MCF 10A (cell line): ENCODE data around the gene BTBD2. TPM values are rescaled to one million over a fixed set of nuclear protein-coding genes. Genes with fewer than 3 reads are reported as not detected.

Experiments used
- BruUV-seq: library from RNA; stranded (reverse); fragments of 400-500 nt; replicated peaks from 2 replicates; lab custom pipeline; 2021; lab: Mats Ljungman, UMichigan
- CTCF ChIA-PET: fragments of 300-600 bp; sonication (Branson Sonifier 250); formaldehyde crosslinking; extraction: SDS; loops from one replicate; lab custom pipeline; 2021; ENCODE audit warnings: antibody characterized with exemption, inconsistent platforms; lab: Yijun Ruan, JAX
- POLR2A ChIA-PET: fragments of 300-600, 350-650 bp; sonication (Branson Sonifier 250); formaldehyde crosslinking; extraction: SDS; loops from one replicate; lab custom pipeline; 2020; ENCODE audit warnings: antibody characterized with exemption, inconsistent platforms; lab: Yijun Ruan, JAX
- DNase-seq: peaks from one replicate; pipeline ENCODE4 v3.0.0-alpha.2; 2018; ENCODE audit not compliant: unreplicated experiment
- H3K27ac Mint-ChIP-seq: one replicate; pipeline ENCODE4 v1.8.0; 2022; ENCODE audit warnings: mild to moderate bottlenecking, low read depth, mixed read lengths; ENCODE audit not compliant: unreplicated experiment
- H3K27me3 Mint-ChIP-seq: one replicate; pipeline ENCODE4 v1.8.0; 2022; ENCODE audit warnings: mixed read lengths; ENCODE audit not compliant: insufficient read depth, unreplicated experiment
- H3K36me3 Mint-ChIP-seq: one replicate; pipeline ENCODE4 v1.8.0; 2022; ENCODE audit warnings: mild to moderate bottlenecking, moderate library complexity, mixed read lengths; ENCODE audit not compliant: insufficient read depth, unreplicated experiment
- H3K4me1 Mint-ChIP-seq: one replicate; pipeline ENCODE4 v1.8.0; 2022; ENCODE audit warnings: mixed read lengths; ENCODE audit not compliant: insufficient read depth, unreplicated experiment
- H3K4me3 Mint-ChIP-seq: one replicate; pipeline ENCODE4 v1.8.0; 2022; ENCODE audit warnings: mild to moderate bottlenecking, moderate library complexity, mixed read lengths; ENCODE audit not compliant: unreplicated experiment
- H3K9me3 Mint-ChIP-seq: one replicate; pipeline ENCODE4 v1.8.0; 2022; ENCODE audit warnings: mixed read lengths; ENCODE audit not compliant: unreplicated experiment
- intact Hi-C: fragments of 100-400 bp; cut with micrococcal nuclease; formaldehyde crosslinking; loops from 2 replicates; pipeline ENCODE4 v1.14.1; 2022
- total RNA-seq: library from RNA; stranded (reverse); gene quantifications from 2 replicates; pipeline ENCODE4 v1.2.3, GENCODE V29; 2022
- TF ChIP-seq, protein P1 (sequence below): fragments of 200-600 bp; IDR thresholded peaks from one replicate; pipeline ENCODE4 v1.8.0; 2022; ENCODE audit warnings: antibody characterized with exemption, mild to moderate bottlenecking; ENCODE audit not compliant: unreplicated experiment

The BTBD2 gene
- total RNA-seq, 1 experiment from 2014 or later = 53.1 TPM

DNA sequence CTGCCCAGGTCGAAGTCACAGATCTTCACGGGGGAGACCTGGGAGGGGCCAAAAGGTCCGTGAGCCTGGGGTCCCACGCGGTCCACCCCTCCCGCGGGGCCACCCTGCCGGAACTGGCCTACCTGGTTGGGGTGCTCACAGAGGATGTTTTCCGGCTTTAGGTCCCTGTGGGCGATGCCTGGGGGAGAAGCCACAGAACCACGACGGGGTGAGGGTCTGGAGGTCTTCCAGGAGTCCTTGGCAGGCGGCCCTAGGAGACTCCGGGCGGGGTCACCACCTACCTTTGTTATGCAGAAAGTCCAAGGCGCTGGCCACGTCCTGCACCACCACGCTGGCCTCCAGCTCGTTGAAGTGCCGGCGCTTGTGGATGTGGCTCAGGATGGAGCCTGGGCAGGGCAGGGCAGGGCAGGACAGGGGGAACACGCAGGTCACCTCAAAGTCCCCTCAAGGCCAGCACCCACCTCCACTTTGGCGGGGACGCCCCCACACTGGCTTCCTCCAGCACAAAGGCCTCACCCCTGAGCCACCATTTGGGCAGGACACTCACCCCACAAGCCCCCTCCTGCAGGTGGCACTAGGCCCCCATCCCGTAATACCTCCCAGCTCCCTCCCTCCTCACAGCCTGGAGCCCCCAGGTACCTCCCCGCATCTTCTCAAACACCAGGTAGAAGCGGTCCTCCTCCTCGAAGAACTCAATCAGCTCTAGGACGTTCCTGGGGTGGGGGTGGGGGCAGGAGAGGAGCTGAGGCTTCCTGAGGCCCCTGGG lies 27.2 kb upstream of the BTBD2 start:
- no TSS peak for BruUV-seq
- TF ChIP-seq, protein P1, sequence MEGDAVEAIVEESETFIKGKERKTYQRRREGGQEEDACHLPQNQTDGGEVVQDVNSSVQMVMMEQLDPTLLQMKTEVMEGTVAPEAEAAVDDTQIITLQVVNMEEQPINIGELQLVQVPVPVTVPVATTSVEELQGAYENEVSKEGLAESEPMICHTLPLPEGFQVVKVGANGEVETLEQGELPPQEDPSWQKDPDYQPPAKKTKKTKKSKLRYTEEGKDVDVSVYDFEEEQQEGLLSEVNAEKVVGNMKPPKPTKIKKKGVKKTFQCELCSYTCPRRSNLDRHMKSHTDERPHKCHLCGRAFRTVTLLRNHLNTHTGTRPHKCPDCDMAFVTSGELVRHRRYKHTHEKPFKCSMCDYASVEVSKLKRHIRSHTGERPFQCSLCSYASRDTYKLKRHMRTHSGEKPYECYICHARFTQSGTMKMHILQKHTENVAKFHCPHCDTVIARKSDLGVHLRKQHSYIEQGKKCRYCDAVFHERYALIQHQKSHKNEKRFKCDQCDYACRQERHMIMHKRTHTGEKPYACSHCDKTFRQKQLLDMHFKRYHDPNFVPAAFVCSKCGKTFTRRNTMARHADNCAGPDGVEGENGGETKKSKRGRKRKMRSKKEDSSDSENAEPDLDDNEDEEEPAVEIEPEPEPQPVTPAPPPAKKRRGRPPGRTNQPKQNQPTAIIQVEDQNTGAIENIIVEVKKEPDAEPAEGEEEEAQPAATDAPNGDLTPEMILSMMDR = no peak
- H3K9me3 Mint-ChIP-seq = no peaks in the 10 kb centered on the region
- CTCF ChIA-PET = interaction anchor here (0.6 to 1.8 kb wide), 6 partner anchors 11 to 478 kb away, joined by 3 to 6 read pairs (median 5); no protein-coding TSS in a partner anchor
- intact Hi-C loops = loop anchor here (2.0 kb wide), 1 partner anchor 24 kb away; no protein-coding TSS in a partner anchor
- peaks cover 60% of the 10 kb centered on the region for H3K36me3 Mint-ChIP-seq
- peak overlapping the region; percentile 31 for H3K27ac Mint-ChIP-seq
- peak overlapping the region; percentile 56 for H3K4me3 Mint-ChIP-seq
- H3K4me1 Mint-ChIP-seq = peaks cover 14% of the 10 kb centered on the region
- no peaks in the 10 kb centered on the region for H3K27me3 Mint-ChIP-seq
- DNase-seq = peak; percentile 67
- POLR2A ChIA-PET = interaction anchor here (0.5 to 4.4 kb wide), 14 partner anchors 10 to 1177 kb away, joined by 3 to 87 read pairs (median 4); partner anchors contain the start of gene MKNK2

DNA sequence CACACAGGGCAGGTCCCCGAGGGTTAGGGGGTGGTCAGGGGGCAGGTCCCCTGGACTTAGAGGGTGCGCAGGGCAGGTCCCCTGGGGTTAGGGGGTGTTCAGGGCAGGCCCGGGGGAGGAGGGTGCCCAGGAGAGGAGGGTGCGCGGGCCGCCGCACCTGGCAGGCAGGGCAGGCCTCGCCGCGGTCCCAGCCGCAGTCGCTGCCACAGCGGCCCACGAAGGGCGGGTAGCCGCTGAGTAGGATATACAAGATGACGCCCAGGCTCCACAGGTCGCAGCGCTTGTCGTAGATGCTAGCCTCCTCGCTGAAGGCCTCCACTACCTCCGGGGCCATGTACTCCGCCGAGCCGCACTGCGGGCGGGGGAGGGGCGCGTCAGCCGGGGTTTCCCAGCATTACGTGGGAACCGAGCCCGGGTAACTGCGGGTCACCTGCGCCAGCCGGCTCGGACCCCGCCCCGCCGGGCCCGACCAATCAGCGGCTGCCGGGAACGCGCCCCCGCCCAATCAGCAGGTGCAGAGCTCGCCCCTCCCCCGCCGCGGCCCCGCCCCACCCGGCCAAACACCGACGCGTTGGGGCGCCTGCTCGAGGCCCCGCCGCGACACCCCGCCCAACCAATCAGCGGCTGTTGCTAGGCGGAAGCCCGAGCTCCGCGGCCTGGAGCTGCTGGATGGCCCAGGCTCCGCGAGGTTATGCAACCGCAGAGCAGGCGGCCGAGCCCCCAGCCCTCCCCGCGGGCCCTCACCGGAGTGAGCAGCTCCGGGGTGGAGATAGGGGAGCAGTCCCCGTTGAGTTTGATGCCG lies 26.4 kb upstream of the BTBD2 start:
- no TSS peak for BruUV-seq
- DNase-seq = peak; percentile 97
- Mint-ChIP-seq H3K27me3 (no peaks in the 10 kb centered on the region), H3K36me3 (peaks cover 62% of the 10 kb centered on the region), H3K27ac (peak overlapping the region; percentile 35), H3K4me3 (peak overlapping the region; percentile 60), H3K4me1 (peaks cover 8% of the 10 kb centered on the region), H3K9me3 (no peaks in the 10 kb centered on the region)
- intact Hi-C loops = loop anchor here (2.0 kb wide), 1 partner anchor 23 kb away; no protein-coding TSS in a partner anchor
- ChIA-PET POLR2A (interaction anchor here (0.5 to 4.4 kb wide), 14 partner anchors 9 to 1176 kb away, joined by 3 to 87 read pairs (median 4); partner anchors contain the start of gene MKNK2), CTCF (interaction anchor here (1.2 to 1.8 kb wide), 2 partner anchors 9 to 10 kb away, joined by 4 to 6 read pairs; no protein-coding TSS in a partner anchor)
- TF ChIP-seq, protein P1 = no peak

DNA sequence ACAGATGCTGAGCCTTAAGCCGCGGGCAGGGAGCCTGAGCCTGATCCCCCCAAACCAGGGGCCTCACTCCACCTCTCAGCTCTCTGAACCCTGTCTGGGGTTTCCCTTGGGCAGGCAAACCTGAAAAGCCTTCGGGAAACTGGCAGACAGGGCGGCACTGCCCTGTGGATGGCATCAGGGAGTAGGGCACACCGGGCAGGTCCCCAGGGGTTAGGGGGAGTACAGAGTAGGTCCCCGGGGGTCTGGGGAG lies 25.8 kb upstream of the BTBD2 start:
- ChIA-PET POLR2A (interaction anchor here (0.9 to 4.4 kb wide), 5 partner anchors 8 to 46 kb away, joined by 3 to 87 read pairs (median 16); partner anchors contain the start of gene MKNK2), CTCF (interaction anchor here (1.2 kb wide), 1 partner anchor 9 kb away, joined by 4 read pairs; no protein-coding TSS in a partner anchor)
- H3K4me3 Mint-ChIP-seq = peak overlapping the region; percentile 60
- intact Hi-C loops = no loop called here
- no peak for DNase-seq
- peak overlapping the region; percentile 35 for H3K27ac Mint-ChIP-seq
- H3K4me1 Mint-ChIP-seq = peaks cover 8% of the 10 kb centered on the region
- no TSS peak for BruUV-seq
- H3K36me3 Mint-ChIP-seq = peaks cover 58% of the 10 kb centered on the region
- H3K27me3 Mint-ChIP-seq = no peaks in the 10 kb centered on the region
- TF ChIP-seq, protein P1 = no peak
- no peaks in the 10 kb centered on the region for H3K9me3 Mint-ChIP-seq
